Neural cell (in vitro differentiated cells): ENCODE results near the gene TMCC1.

Experiments used
- CTCF ChIP-seq: fragments of 450-650 bp; IDR thresholded peaks from 2 replicates; pipeline ENCODE4 v1.5.1; 2014; ENCODE audit warnings: antibody characterized with exemption, mild to moderate bottlenecking, moderate library complexity; ENCODE audit not compliant: poor library complexity, severe bottlenecking
- EP300 ChIP-seq: fragments of 450-650 bp; conservative IDR thresholded peaks from 2 replicates; pipeline ENCODE4 v1.6.1; 2014; ENCODE audit warnings: antibody characterized with exemption, mild to moderate bottlenecking, moderate library complexity; ENCODE audit not compliant: poor library complexity, severe bottlenecking
- EZH2 ChIP-seq: fragments of 200-600, 300-800 bp; shearing (Covaris generic), sonication (generic); IDR thresholded peaks from 2 replicates; pipeline ENCODE4 v1.6.1; 2014; ENCODE audit warnings: antibody characterized with exemption, low read length, borderline replicate concordance, mild to moderate bottlenecking; ENCODE audit not compliant: insufficient read depth, poor library complexity, severe bottlenecking
- MXI1 ChIP-seq: fragments of 450-650 bp; conservative IDR thresholded peaks from 2 replicates; pipeline ENCODE4 v1.6.1; 2014; ENCODE audit warnings: antibody characterized with exemption, mild to moderate bottlenecking; ENCODE audit not compliant: poor library complexity, severe bottlenecking
- POLR2AphosphoS5 ChIP-seq: IDR thresholded peaks from 2 replicates; pipeline ENCODE4 v1.6.1; 2012
- RAD21 ChIP-seq: fragments of 450-650 bp; conservative IDR thresholded peaks from 2 replicates; pipeline ENCODE4 v1.6.1; 2014; ENCODE audit warnings: antibody characterized with exemption, mild to moderate bottlenecking, moderate library complexity
- REST ChIP-seq: IDR thresholded peaks from 2 replicates; pipeline ENCODE4 v1.6.1; 2012; ENCODE audit warnings: borderline replicate concordance
- TAF1 ChIP-seq: IDR thresholded peaks from 2 replicates; pipeline ENCODE4 v1.6.1; 2012; ENCODE audit warnings: low read depth

GRCh38 chr3:129626744-129627349, 266.7 kb downstream of the TMCC1 start:
- TF ChIP-seq CTCF (no peak), RAD21 (no peak), TAF1 (no peak), EP300 (no peak), MXI1 (no peak), REST (no peak), EZH2 (no peak), POLR2AphosphoS5 (no peak)
